ENCODE results near the gene SLC25A31. TPM values are rescaled to one million over a fixed set of nuclear protein-coding genes. Genes with fewer than 3 reads are reported as not detected.

SLC25A31 gene
- polyA plus RNA-seq, 3 donors from 2014 or later: not detected

DNA sequence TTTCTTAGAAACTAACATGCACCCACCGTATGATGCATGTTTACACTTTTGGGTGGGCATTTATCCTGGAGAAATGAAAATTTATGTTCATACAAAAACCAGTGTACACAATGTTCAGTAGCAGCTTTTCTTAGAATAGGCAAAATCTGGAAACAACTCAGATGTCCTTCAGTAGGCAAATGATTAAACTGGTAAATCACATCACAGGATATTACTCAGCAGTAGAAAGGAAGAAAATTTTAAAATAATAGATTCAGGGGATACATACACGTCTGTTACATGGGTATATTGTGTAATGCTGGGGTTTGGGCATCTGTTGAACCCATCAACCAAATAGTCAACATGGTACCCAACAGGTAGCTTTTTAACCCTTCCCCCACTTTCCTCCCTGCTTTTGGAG is 26.7 kb downstream of the SLC25A31 start:
- H3K36me3 Mint-ChIP-seq: no peaks in the 10 kb centered on the region
- DNase-seq: no peak
- H3K4me3 Mint-ChIP-seq: no peak overlapping the region
- peaks cover 0 to 6% (median 1%) of the 10 kb centered on the region in 6 donors for H3K9me3 Mint-ChIP-seq
- peaks cover 0 to 2% (median 0%) of the 10 kb centered on the region in 3 donors for H3K27me3 Mint-ChIP-seq (ENCODE audit: low read depth in 3 of 3)
- H3K27ac Mint-ChIP-seq: no peak overlapping the region
- no peaks in the 10 kb centered on the region for H3K4me1 Mint-ChIP-seq

DNA sequence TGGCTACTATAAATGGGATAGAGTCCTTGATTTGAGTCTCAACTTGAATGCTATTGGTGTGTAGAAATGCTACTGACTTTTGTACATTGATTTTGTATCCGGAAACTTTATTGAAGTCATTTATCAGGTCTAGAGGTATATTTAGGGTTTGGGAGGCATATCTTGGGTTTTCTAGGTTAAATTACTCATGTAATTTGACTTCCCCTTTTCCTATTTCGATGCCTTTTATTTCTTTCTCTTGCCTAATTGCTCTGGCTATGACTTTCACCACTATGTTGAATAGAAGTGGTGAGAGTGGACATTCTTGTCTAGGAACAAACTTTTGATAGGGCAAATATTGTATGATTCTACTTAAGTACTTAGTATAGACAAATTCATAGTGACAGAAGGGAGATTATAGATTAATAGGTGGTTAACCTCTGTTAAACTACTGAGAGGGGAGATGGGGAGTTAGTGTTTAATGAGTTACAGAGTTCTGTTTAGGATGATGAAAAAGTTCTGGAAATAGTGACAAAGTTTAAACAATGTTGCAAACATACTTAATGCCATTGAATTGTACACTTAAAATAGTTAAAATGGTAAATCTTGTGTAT is 29.1 kb downstream of the SLC25A31 start:
- Mint-ChIP-seq H3K36me3 (no peaks in the 10 kb centered on the region), H3K27me3 (ENCODE audit: low read depth in 3 of 3) (peaks cover 0 to 3% (median 2%) of the 10 kb centered on the region in 3 donors), H3K4me3 (no peak overlapping the region), H3K9me3 (peaks cover 0 to 3% (median 0%) of the 10 kb centered on the region in 6 donors), H3K4me1 (no peaks in the 10 kb centered on the region), H3K27ac (no peak overlapping the region)
- no peak for DNase-seq

DNA sequence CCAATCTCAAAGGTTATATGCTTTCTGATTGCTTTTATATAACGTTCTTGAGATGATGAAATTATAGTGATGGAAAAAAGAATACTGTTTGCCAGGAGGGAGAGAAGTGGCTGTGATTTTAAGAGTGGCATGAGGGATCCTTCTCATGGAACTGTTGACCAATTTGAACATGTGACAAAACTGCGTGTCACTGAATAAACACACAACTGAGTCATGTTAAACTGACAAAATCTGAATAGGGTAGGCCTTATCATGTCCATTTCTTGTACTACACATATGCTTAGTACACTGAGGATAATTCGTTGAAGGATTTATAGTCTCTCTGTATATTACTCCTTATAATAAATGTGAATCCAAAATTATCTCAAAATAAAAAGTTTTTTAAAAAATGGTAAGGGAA is 29.7 kb downstream of the SLC25A31 start:
- Mint-ChIP-seq H3K4me3 (no peak overlapping the region), H3K27ac (no peak overlapping the region), H3K4me1 (no peaks in the 10 kb centered on the region), H3K27me3 (ENCODE audit: low read depth in 3 of 3) (peaks cover 0 to 3% (median 2%) of the 10 kb centered on the region in 3 donors), H3K9me3 (peaks cover 0 to 3% (median 0%) of the 10 kb centered on the region in 6 donors), H3K36me3 (no peaks in the 10 kb centered on the region)
- DNase-seq: no peak

DNA sequence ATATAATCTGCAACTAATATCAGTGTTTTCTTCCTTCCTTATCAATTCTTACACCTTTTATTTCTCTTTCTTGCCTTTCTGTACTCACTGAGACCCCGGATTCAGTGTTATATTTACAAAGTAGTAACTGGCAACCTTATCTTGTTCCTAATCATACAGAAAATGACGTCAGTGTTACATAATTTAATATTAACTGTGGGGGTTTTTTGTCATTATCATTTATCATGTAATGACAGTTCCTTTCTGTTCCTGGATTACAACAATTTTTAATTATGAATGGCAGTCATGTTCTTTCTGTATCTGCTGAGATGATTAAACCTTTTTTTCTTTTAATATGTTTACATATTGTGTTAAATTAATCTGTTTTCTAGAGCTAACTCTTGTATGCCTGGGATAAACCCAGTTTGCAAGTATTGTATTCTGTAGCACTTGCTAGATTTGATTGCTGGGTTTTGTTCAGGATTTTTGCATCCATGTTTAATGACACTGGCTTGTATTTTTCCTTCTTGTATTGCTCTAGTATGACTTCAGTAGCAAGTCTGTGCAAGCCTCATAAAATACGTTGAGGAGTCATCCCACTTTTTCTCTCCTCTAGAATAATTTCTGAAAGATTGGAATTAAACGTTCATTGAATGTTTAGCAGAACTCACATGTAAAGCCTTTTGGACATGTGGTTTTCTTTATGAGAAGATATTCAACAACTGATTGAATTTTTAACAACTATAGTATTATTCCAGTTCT is 41.5 kb downstream of the SLC25A31 start:
- Mint-ChIP-seq H3K27me3 (ENCODE audit: low read depth in 3 of 3) (no peaks in the 10 kb centered on the region), H3K4me1 (no peaks in the 10 kb centered on the region), H3K4me3 (no peak overlapping the region), H3K36me3 (no peaks in the 10 kb centered on the region), H3K27ac (no peak overlapping the region), H3K9me3 (no peaks in the 10 kb centered on the region)
- DNase-seq: no peak

DNA sequence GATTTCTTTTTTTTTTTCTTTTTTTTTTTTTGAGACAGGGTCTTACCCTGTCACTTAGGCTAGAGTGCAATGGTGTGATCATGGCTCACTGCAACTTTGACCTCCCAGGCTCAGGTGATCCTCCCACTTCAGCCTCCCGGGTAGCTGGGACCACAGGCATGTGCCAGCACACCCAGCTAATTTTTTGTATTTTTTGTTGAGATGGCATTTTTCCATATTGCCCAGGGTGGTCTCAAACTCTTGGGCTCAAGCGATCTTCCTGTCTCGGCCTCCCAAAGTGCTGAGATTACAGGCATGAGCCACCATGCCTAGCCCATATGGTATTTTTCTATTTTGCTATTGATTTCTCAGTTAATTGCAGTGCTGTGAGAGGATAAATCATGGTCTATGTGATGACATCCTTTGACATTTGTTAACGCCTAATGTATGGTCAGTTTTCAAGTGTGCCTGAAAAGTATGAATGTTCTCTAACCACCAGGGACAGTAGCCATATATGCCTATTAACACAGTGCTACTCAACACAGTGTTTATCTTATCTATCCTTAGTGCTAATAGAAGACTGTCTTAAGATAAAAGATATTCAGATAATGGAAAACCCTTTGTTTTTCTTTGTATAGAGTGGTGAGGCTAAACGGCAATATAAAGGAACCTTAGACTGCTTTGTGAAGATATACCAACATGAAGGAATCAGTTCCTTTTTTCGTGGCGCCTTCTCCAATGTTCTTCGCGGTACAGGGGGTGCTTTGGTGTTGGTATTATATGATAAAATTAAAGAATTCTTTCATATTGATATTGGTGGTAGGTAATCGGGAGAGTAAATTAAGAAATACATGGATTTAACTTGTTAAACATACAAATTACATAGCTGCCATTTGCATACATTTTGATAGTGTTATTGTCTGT is 42.8 kb downstream of the SLC25A31 start:
- H3K27ac Mint-ChIP-seq: no peak overlapping the region
- DNase-seq: no peak
- H3K9me3 Mint-ChIP-seq: no peaks in the 10 kb centered on the region
- H3K4me1 Mint-ChIP-seq: no peaks in the 10 kb centered on the region
- no peaks in the 10 kb centered on the region for H3K27me3 Mint-ChIP-seq (ENCODE audit: low read depth in 3 of 3)
- no peak overlapping the region for H3K4me3 Mint-ChIP-seq
- H3K36me3 Mint-ChIP-seq: no peaks in the 10 kb centered on the region

DNA sequence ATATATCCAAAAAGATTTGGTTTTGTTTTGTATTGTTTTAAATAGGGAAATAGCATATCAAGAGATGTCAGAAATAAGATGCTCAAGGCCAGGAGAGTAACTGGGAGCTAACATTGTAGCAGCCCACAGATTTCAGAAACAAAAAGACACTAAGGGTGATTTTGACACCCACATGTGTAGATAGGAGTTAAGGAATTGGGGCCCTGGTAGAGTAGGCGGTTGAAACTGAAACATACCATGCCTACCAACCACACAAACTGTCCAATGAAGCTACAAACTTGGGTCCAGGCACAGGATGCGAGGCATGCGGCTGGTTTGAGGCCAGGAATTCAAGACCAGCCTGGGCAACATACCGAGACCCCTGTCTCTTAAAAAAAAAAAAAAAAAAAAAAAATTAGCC is 45.6 kb downstream of the SLC25A31 start:
- no peak for DNase-seq
- Mint-ChIP-seq H3K36me3 (no peaks in the 10 kb centered on the region), H3K27me3 (ENCODE audit: low read depth in 3 of 3) (peaks cover 2 to 10% (median 5%) of the 10 kb centered on the region in 3 donors), H3K4me1 (peaks cover under 1 to 2% of the 10 kb centered on the region in 2 donors), H3K9me3 (peaks cover 0 to 5% (median 0%) of the 10 kb centered on the region in 6 donors), H3K27ac (no peak overlapping the region), H3K4me3 (no peak overlapping the region)

DNA sequence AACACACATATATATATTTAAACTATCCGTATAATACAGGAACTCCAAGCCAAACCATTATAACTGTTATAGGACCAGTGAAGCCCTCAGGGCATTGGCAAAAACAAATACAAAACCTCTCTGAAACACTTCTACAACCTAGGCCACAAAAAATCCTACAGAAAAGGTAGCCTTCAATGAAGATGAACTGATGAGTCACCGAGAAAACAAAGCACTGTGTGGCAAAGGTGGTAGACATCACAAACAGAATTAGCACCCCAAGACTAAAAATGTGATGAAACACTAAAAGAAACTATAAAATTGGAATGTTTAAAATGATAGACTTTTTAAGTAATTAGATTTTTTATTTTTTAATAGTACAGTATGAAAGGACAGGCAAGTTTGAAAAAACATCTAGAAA is 46.4 kb downstream of the SLC25A31 start:
- Mint-ChIP-seq H3K27ac (no peak overlapping the region), H3K36me3 (no peaks in the 10 kb centered on the region), H3K4me3 (no peak overlapping the region), H3K4me1 (peaks cover 8% of the 10 kb centered on the region in 2 donors), H3K27me3 (ENCODE audit: low read depth in 3 of 3) (peaks cover 8 to 13% (median 11%) of the 10 kb centered on the region in 3 donors), H3K9me3 (peaks cover 0 to 7% (median 0%) of the 10 kb centered on the region in 6 donors)
- DNase-seq: no peak

DNA sequence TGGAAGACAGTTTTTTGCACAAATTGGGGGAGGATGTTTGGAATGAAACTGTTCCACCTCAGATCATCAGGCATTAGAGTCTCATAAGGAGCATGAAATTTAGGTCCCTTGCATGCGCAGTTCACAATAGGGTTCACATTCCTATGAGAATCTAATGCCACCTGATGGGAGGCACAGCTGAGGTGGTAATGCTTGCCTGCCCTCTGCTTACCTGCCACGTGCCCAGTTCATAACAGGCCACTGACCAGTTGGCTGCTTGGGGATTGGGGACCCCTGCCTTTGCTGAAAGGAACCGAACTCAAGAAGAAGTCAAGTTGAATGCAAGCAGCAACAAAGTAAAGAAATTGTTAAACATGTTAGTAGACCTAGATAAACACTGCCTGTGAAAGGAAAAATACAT is 47.3 kb downstream of the SLC25A31 start:
- H3K27me3 Mint-ChIP-seq (ENCODE audit: low read depth in 3 of 3): peaks cover 9 to 15% (median 13%) of the 10 kb centered on the region in 3 donors
- H3K4me1 Mint-ChIP-seq: peaks cover 10 to 12% of the 10 kb centered on the region in 2 donors
- no peaks in the 10 kb centered on the region for H3K36me3 Mint-ChIP-seq

DNA sequence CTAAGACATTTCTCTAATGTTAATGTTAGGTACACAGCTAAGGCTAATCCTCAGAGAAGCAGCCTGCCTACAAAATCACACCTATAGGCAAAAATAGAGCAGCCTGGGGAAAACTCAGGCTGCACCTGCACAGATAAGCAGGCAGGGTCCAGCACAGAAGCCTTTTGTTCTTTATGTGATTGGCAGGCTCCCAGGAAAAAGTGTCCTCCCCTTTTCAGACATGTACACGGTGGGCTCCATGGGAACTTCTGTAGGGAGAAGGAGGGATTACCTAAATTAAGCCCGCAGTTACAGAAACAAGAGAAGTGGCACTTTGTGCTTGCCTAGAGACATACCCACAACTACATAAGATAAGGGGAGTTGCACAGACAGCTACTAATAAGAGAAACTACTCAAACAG is 47.9 kb downstream of the SLC25A31 start:
- Mint-ChIP-seq H3K4me1 (peaks cover 15 to 19% of the 10 kb centered on the region in 2 donors), H3K36me3 (no peaks in the 10 kb centered on the region), H3K27me3 (ENCODE audit: low read depth in 3 of 3) (peaks cover 15 to 19% (median 19%) of the 10 kb centered on the region in 3 donors), H3K27ac (no peak overlapping the region), H3K9me3 (peaks cover 0 to 7% (median 0%) of the 10 kb centered on the region in 6 donors), H3K4me3 (no peak overlapping the region)
- no peak for DNase-seq

More for the DNA sequence above, 47.3 kb downstream of the SLC25A31 start:
- Mint-ChIP-seq H3K9me3 (peaks cover 0 to 7% (median 0%) of the 10 kb centered on the region in 6 donors), H3K27ac (no peak overlapping the region), H3K4me3 (no peak overlapping the region)
- no peak for DNase-seq

DNA sequence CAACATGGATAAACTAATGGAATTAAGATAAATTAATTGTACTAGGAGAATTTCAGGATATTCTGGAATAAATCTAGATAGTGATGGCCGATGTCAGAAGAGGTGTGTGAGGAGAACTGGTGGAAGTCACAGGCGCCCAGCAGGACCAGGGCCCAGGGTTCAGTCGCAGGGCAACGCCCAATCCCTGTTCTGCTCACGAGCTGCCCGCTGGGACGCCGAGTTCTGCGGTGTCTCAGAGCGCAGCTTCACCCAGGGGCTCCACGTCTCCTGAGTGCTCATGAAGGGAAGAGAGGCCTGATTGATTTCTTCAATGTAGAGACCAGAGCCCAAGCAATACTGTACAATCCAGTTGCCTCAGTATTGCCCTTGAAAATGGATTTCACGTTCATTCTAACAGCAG is 50.4 kb downstream of the SLC25A31 start:
- H3K9me3 Mint-ChIP-seq: peaks cover 0 to 7% (median 0%) of the 10 kb centered on the region in 6 donors
- no peaks in the 10 kb centered on the region for H3K36me3 Mint-ChIP-seq
- no peak for DNase-seq
- peaks cover 15 to 24% of the 10 kb centered on the region in 2 donors for H3K4me1 Mint-ChIP-seq
- peak overlapping the region; percentile 7 to 81 (median 69) for H3K4me3 Mint-ChIP-seq
- H3K27me3 Mint-ChIP-seq (ENCODE audit: low read depth in 3 of 3): peaks cover 19 to 21% (median 20%) of the 10 kb centered on the region in 3 donors
- H3K27ac Mint-ChIP-seq: no peak overlapping the region

DNA sequence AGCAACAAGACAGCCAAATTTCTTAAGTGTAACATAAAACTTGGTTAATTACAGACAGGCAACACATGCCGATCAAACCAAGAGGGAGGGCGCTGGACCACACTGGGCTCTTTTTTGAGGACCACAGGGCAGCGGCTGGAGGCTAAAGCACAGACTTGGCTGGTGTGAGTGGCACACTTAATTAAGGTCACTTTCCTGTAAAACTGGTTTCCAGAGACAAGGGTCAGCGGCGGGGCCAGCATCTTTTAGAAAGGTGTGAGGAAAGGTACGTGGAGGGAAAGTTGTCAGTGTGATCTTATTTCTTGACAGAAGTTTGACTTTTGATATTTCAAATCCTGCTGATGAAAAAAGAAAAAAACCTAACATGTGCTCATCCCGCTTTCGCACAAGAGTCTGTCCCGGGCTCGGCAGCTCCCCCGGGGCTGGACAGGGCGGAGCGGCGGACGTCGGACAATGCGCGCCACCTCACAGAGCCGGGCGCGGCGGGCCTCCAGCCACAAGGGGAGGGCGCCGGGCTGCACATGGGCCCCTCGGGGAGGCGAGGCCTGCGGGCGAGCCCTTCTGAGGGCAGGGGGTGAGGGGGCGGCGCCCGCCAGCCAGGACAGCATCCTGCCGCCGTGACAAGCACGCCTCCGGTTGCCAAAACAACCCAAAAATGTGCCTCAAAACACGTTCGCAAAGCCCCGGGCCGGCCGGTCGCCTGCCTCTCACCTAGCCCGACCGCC is 51.3 kb downstream of the SLC25A31 start:
- DNase-seq: peak in 2 of 3 donors; percentile 11 to 19
- Mint-ChIP-seq H3K4me3 (peak overlapping the region; percentile 45 to 81 (median 81)), H3K27me3 (ENCODE audit: low read depth in 3 of 3) (peaks cover 19 to 21% (median 20%) of the 10 kb centered on the region in 3 donors), H3K4me1 (peaks cover 15 to 24% of the 10 kb centered on the region in 2 donors), H3K27ac (no peak overlapping the region), H3K9me3 (peaks cover 0 to 7% (median 0%) of the 10 kb centered on the region in 6 donors), H3K36me3 (no peaks in the 10 kb centered on the region)

DNA sequence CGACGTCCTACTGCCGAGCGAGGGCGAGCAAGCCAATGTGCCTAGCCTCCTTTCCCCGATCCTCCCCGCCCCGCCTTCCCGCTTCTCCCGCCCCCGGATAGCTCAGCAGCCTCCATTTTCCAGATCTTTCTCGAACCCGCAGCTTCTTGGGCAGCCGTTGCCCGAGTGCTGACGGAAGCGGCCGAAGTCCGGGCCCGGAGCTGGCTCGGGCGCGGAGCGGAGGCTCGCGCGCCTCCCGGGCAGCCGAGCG is 51.8 kb downstream of the SLC25A31 start:
- no peaks in the 10 kb centered on the region for H3K36me3 Mint-ChIP-seq
- DNase-seq: no peak
- no peak overlapping the region for H3K27ac Mint-ChIP-seq
- H3K4me1 Mint-ChIP-seq: peaks cover 15 to 24% of the 10 kb centered on the region in 2 donors
- H3K27me3 Mint-ChIP-seq (ENCODE audit: low read depth in 3 of 3): peaks cover 19 to 21% (median 20%) of the 10 kb centered on the region in 3 donors
- peaks cover 0 to 7% (median 0%) of the 10 kb centered on the region in 6 donors for H3K9me3 Mint-ChIP-seq
- H3K4me3 Mint-ChIP-seq: peak overlapping the region; percentile 27 to 59 (median 45)

DNA sequence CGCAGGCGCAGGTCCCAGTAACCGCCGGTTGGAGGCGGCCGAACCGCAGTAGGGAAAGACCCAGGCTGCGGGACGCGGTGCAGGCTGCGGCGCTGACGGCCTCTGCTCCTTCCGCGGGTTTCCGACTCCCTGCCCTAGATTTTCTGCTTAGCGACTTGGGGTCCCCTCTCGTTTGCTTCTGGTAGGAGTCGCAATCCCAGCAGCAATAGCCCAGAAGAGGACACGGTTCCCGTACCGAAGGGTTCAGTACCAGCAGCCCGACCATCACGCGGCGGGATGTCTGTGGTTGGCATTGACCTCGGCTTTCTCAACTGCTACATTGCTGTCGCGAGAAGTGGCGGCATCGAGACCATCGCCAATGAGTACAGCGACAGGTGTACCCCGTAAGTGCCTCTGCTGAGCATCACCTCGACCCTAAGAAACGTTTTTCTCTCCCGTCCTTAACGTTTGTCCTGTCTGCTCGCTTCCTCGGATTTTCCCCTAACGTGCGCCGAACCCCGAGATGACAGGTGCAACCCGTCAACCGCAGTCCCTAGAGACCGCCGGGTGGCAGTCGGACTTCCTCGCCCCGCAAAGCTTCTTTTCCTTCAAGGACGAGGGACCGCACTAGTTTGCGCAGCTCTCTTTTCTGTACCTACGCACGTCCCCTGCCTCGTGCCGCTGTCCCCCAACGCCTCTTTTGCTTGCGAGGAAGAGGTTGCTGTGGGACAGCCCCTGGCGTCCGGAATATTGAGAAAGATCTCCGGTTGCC is 52.2 kb downstream of the SLC25A31 start, which contains the start of gene HSPA4L:
HSPA4L (plus strand) TSS at position 48 of the 751 bp plus-strand sequence; CDS start at position 277, 229 bp downstream.
- Mint-ChIP-seq H3K9me3 (peaks cover 0 to 7% (median 0%) of the 10 kb centered on the region in 6 donors), H3K4me3 (peak within 1 kb of the TSS; percentile 81 to 94 (median 87)), H3K4me1 (peaks cover 15 to 24% of the 10 kb centered on the region in 2 donors), H3K36me3 (no peaks in the 10 kb centered on the region), H3K27me3 (ENCODE audit: low read depth in 3 of 3) (peaks cover 19 to 21% (median 20%) of the 10 kb centered on the region in 3 donors), H3K27ac (peak within 1 kb of the TSS in 2 of 6 donors; percentile 23 to 56)
- DNase-seq: peak; percentile 26 to 29 (median 26)
